Activated CD4-positive, alpha-beta memory T cell treated with anti-CD3 and anti-CD28 coated beads for 36 hours (primary cell): ENCODE results near the gene AKNA. TPM values are rescaled to one million over a fixed set of nuclear protein-coding genes. Genes with fewer than 3 reads are reported as not detected.

Source experiments
- CTCF ChIA-PET: fragments of 350-600 bp; sonication (Branson Sonifier 250); formaldehyde crosslinking; loops from one replicate; lab custom pipeline; 2021; ENCODE audit warnings: antibody characterized with exemption, inconsistent platforms; lab: Charles Lee
- POLR2A ChIA-PET: fragments of 350-600 bp; sonication (Branson Sonifier 250); formaldehyde crosslinking; loops from one replicate; lab custom pipeline; 2021; ENCODE audit warnings: antibody characterized with exemption; lab: Charles Lee
- DNase-seq: peaks from one replicate; pipeline ENCODE4 v3.0.0-alpha.2; 2020
- H3K27ac Mint-ChIP-seq: one replicate; pipeline ENCODE4 v1.8.0; 2021; ENCODE audit warnings: mixed read lengths
- H3K27me3 Mint-ChIP-seq: one replicate; pipeline ENCODE4 v1.8.0; 2021; ENCODE audit warnings: mixed read lengths
- H3K36me3 Mint-ChIP-seq: one replicate; pipeline ENCODE4 v1.8.0; 2021; ENCODE audit warnings: mixed read lengths
- H3K4me1 Mint-ChIP-seq: one replicate; pipeline ENCODE4 v1.8.0; 2021; ENCODE audit warnings: low read depth, mixed read lengths
- H3K4me3 Mint-ChIP-seq: one replicate; pipeline ENCODE4 v1.8.0; 2021; ENCODE audit warnings: mild to moderate bottlenecking, mixed read lengths
- H3K9me3 Mint-ChIP-seq: one replicate; pipeline ENCODE4 v1.8.0; 2021; ENCODE audit warnings: mixed read lengths
- intact Hi-C: fragments of 100-400 bp; cut with micrococcal nuclease; formaldehyde crosslinking; loops from one replicate; pipeline ENCODE4 v1.15.1; 2023
- total RNA-seq, 2 experiments: library from RNA; stranded (reverse); gene quantifications; one replicate each; pipeline ENCODE4 v1.2.3, GENCODE V29; 2021

Gene AKNA
- total RNA-seq, 2 experiments from 2014 or later = 127 to 130 TPM

DNA sequence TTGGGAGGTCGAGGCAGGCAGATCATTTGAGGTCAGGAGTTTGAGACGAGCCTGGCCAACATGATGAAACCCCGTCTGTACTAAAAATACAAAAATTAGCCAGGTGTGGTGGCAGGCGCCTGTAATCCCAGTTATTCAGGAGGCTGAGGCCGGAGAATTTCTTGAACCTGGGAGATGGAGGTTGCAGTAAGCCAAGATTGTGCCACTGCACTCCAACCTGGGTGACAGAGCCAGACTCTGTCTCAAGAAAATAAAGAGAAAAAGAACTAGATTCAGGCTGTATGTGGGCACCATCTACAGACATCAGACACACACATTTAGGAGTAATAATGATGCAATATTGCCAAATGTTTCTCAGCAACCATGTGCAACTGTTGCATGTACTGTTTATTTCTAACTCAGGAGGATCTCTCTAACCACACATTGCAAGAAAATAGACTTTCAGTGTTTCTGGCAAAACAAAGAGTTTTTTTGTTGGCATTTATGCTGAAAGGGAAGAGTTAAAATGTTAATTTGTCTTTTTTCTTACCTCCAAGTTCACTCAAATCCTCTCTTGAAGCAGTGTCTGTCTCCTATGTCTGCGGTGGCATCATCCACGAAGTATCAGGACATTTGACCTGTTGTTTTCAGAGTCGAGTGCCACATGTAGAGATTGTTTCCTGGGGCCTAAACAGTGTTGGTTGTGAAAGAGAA lies 70.0 kb downstream of the AKNA start:
- no peak overlapping the region for H3K27ac Mint-ChIP-seq
- peaks cover 13% of the 10 kb centered on the region for H3K4me1 Mint-ChIP-seq

DNA sequence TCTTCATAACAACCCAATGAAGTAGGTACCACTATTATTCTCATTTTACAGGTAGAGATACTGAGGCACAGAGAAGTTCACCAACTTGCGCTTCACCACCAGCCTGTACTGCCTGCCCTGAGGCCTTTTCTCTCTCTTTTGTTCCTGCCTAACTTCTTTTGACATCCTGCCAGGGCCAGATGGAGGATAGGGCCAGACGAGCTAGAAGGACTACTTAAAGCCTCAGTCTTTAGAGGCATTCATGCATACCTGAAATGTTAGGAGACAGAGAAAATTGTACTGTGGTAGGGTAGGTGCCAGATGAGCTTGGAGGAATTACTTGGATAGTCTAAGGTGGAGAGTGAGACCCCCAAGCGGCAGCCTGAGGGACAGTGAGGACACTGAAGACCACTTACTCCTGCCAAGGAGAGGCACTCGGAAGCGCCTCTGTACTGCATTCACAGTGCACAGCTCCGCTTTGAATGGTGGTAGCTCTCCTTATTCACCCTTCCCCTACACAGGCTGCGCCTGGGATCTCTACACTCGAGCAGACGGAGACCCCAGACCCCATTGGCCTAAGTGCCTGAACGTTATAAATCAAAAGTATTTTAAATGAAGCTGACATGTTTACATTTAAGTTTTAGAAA lies 71.1 kb downstream of the AKNA start:
- intact Hi-C loops = no loop called here
- POLR2A ChIA-PET = no interaction called here
- Mint-ChIP-seq H3K4me1 (peaks cover 5% of the 10 kb centered on the region), H3K36me3 (no peaks in the 10 kb centered on the region), H3K27ac (no peak overlapping the region), H3K4me3 (no peak overlapping the region), H3K9me3 (no peaks in the 10 kb centered on the region), H3K27me3 (peaks cover 5% of the 10 kb centered on the region)
- peak; percentile 2 for DNase-seq
- CTCF ChIA-PET = interaction anchor here (0.9 kb wide), 1 partner anchor 72 kb away, joined by 3 read pairs; no protein-coding TSS in a partner anchor

More for the DNA sequence above, 70.0 kb downstream of the AKNA start:
- ChIA-PET POLR2A (no interaction called here), CTCF (no interaction called here)
- intact Hi-C loops = no loop called here
- Mint-ChIP-seq H3K4me3 (no peak overlapping the region), H3K36me3 (no peaks in the 10 kb centered on the region), H3K9me3 (no peaks in the 10 kb centered on the region), H3K27me3 (peaks cover 5% of the 10 kb centered on the region)
- peak; percentile 2 for DNase-seq

GRCh38 chr9:114315723-114316363 lies 71.9 kb downstream of the AKNA start:
- peaks cover 2% of the 10 kb centered on the region for H3K4me1 Mint-ChIP-seq
- H3K27ac Mint-ChIP-seq = no peak overlapping the region
- H3K27me3 Mint-ChIP-seq = peaks cover 5% of the 10 kb centered on the region
- ChIA-PET POLR2A (no interaction called here), CTCF (interaction anchor here (0.9 to 1.6 kb wide), 2 partner anchors 25 to 73 kb away, joined by 3 to 4 read pairs; no protein-coding TSS in a partner anchor)
- H3K9me3 Mint-ChIP-seq = no peaks in the 10 kb centered on the region
- no peak overlapping the region for H3K4me3 Mint-ChIP-seq
- DNase-seq = peak; percentile 0
- intact Hi-C loops = no loop called here
- H3K36me3 Mint-ChIP-seq = no peaks in the 10 kb centered on the region

- no peak overlapping the region for H3K27ac Mint-ChIP-seq
- DNase-seq = peak; percentile 7
- intact Hi-C loops = no loop called here
- ChIA-PET POLR2A (no interaction called here), CTCF (interaction anchor here (1.6 kb wide), 1 partner anchor 24 kb away, joined by 4 read pairs; no protein-coding TSS in a partner anchor)
- H3K4me1 Mint-ChIP-seq = no peaks in the 10 kb centered on the region
- H3K4me3 Mint-ChIP-seq = no peak overlapping the region
- no peaks in the 10 kb centered on the region for H3K36me3 Mint-ChIP-seq
- H3K27me3 Mint-ChIP-seq = peaks cover 5% of the 10 kb centered on the region
- no peaks in the 10 kb centered on the region for H3K9me3 Mint-ChIP-seq
Observed at GRCh38 chr9:114314881-114315722, 72.7 kb downstream of the AKNA start.

- no peak overlapping the region for H3K27ac Mint-ChIP-seq
- ChIA-PET CTCF (interaction anchor here (1.6 kb wide), 1 partner anchor 24 kb away, joined by 4 read pairs; no protein-coding TSS in a partner anchor), POLR2A (no interaction called here)
- no peaks in the 10 kb centered on the region for H3K9me3 Mint-ChIP-seq
- H3K4me1 Mint-ChIP-seq = no peaks in the 10 kb centered on the region
- peak; percentile 0 for DNase-seq
- H3K4me3 Mint-ChIP-seq = no peak overlapping the region
- intact Hi-C loops = no loop called here
- H3K36me3 Mint-ChIP-seq = no peaks in the 10 kb centered on the region
- peaks cover 5% of the 10 kb centered on the region for H3K27me3 Mint-ChIP-seq
Observed at GRCh38 chr9:114314256-114314867, 73.4 kb downstream of the AKNA start.

GRCh38 chr9:114313186-114313585 lies 74.6 kb downstream of the AKNA start:
- Mint-ChIP-seq H3K4me3 (no peak overlapping the region), H3K27me3 (no peaks in the 10 kb centered on the region), H3K4me1 (no peaks in the 10 kb centered on the region), H3K36me3 (no peaks in the 10 kb centered on the region), H3K9me3 (no peaks in the 10 kb centered on the region), H3K27ac (no peak overlapping the region)
- CTCF ChIA-PET = no interaction called here
- intact Hi-C loops = no loop called here
- POLR2A ChIA-PET = interaction anchor here (0.5 kb wide), 1 partner anchor 146 kb away, joined by 5 read pairs; no protein-coding TSS in a partner anchor
- peak; percentile 3 for DNase-seq

- Mint-ChIP-seq H3K4me3 (no peak overlapping the region), H3K36me3 (no peaks in the 10 kb centered on the region), H3K4me1 (no peaks in the 10 kb centered on the region), H3K27ac (no peak overlapping the region), H3K9me3 (no peaks in the 10 kb centered on the region), H3K27me3 (no peaks in the 10 kb centered on the region)
- intact Hi-C loops = no loop called here
- peak; percentile 1 for DNase-seq
- CTCF ChIA-PET = no interaction called here
- POLR2A ChIA-PET = interaction anchor here (0.5 kb wide), 1 partner anchor 147 kb away, joined by 5 read pairs; no protein-coding TSS in a partner anchor
Observed at GRCh38 chr9:114312513-114312875, 75.3 kb downstream of the AKNA start.

DNA sequence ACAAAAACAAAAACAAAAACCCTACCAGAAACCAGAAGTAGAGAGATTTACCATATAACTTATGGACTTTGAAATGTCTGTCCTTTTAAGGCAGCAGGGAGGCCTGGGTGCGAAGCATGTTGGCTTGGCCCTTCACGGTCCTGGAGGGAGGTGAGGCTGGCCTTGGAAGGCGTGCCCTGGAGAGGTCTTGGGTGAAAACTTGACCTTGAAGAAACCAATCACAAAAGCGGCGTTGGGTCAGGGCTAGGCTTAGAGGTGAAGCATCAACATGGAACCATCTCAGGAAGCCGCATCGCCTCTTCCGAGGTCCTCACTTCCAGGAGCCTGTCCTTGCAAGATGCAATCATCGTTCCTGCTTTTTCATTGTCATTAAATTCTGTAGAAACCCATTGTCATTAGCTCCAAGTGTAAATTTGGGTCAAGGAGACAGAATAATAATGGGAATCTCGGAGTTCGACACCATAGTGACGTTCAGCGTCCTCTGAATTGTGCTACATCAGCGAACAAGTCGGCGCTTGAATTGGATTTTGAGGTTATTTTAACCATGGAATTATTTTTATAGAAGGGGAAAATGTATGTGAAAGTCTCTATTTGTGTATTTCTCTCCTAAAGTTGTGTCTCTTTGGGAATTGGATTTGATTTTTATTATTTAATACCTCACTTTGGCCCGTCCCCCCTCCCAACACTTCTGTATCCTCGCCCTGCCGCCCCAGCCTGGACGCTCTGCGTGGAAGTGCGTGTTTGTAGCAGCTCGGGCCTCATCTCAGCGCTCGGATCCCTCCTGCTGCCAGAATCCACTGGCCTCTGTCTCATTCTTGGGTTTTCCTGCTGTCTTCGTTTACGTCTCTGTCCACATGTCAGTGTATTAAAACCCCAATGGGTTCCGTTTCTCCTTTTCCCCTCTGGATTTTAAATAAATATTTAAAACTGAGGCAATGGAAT lies 75.9 kb downstream of the AKNA start:
- Mint-ChIP-seq H3K9me3 (no peaks in the 10 kb centered on the region), H3K4me1 (no peaks in the 10 kb centered on the region), H3K27ac (no peak overlapping the region), H3K36me3 (no peaks in the 10 kb centered on the region), H3K4me3 (no peak overlapping the region), H3K27me3 (no peaks in the 10 kb centered on the region)
- ChIA-PET CTCF (interaction anchor here (1.2 to 2.2 kb wide), 2 partner anchors 21 to 229 kb away, joined by 3 to 6 read pairs; no protein-coding TSS in a partner anchor), POLR2A (no interaction called here)
- intact Hi-C loops = no loop called here
- DNase-seq = peak; percentile 5

DNA sequence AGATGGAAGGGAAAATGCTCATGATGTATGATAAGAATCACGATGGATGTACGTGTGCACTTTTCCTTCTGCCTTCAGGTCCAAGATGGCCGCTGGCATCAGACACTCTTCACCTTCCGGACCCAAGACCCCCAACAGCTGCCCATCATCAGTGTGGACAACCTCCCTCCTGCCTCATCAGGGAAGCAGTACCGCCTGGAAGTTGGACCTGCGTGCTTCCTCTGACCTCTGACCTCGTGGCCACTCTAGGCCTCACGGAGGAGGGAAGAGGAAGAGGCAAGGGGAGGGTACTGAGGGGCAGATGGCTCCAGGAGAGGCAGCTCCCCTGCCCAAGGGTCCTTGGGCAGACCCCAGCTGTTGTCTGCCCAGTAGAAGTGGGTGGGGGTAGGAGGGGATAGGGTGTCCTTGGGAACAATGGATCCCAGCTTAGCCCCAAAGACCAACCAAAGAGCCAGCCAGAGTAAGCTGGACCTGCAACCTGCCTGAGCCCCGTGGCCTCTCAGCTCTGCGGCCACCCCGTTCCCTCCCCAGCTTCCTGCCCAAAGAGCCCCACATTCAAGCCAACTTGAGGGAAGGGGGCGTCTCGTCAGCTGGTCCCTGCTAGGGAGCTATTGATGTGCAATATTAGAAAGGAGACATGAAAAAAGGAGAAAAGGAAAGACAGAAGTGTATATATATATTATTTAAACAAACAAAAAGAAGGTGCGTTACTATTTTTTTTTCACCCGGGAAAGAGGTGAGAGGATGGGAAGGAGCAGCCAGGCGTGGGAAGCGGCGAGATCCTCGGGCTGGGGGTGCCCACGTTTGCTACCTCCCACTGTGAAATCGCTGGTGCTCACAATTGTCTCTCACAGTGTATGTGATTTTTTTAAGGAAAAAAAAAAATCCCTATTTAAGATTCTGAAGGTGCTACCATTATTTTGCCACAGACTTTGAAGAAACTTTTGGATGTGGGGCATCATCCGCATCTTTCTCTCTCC lies 77.0 kb downstream of the AKNA start:
- intact Hi-C loops = no loop called here
- no peaks in the 10 kb centered on the region for H3K36me3 Mint-ChIP-seq
- no peak overlapping the region for H3K27ac Mint-ChIP-seq
- H3K9me3 Mint-ChIP-seq = no peaks in the 10 kb centered on the region
- CTCF ChIA-PET = interaction anchor here (1.2 to 2.2 kb wide), 2 partner anchors 20 to 228 kb away, joined by 3 to 6 read pairs; no protein-coding TSS in a partner anchor
- POLR2A ChIA-PET = no interaction called here
- DNase-seq = peak; percentile 6
- H3K27me3 Mint-ChIP-seq = no peaks in the 10 kb centered on the region
- H3K4me3 Mint-ChIP-seq = no peak overlapping the region
- peaks cover under 1% of the 10 kb centered on the region for H3K4me1 Mint-ChIP-seq

DNA sequence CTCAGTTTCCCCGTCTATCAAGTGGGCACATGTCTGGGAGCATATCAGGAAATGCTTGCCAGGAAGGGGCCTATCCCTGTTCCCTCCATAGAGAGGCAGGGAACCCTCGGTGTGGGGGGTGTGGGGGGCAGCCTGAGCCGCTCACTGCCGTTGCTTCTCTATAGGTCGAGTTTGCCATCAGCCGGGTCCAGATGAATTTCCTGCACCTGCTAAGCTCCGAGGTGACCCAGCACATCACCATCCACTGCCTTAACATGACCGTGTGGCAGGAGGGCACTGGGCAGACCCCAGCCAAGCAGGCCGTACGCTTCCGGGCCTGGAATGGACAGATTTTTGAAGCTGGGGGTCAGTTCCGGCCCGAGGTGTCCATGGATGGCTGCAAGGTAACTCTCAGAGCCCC lies 78.7 kb downstream of the AKNA start:
- ChIA-PET CTCF (no interaction called here), POLR2A (no interaction called here)
- Mint-ChIP-seq H3K4me1 (peaks cover 4% of the 10 kb centered on the region), H3K27ac (no peak overlapping the region), H3K4me3 (no peak overlapping the region), H3K9me3 (no peaks in the 10 kb centered on the region), H3K36me3 (no peaks in the 10 kb centered on the region), H3K27me3 (no peaks in the 10 kb centered on the region)
- peak; percentile 3 for DNase-seq
- intact Hi-C loops = no loop called here
